Left ventricle myocardium inferior (tissue), 1 donor: ENCODE results near the gene SPDEF. TPM values are rescaled to one million over a fixed set of nuclear protein-coding genes. Genes with fewer than 3 reads are reported as not detected.
A peak's percentile ranks its signal among the peaks of the same experiment; 100 is the strongest.

ENCODE experiments used
- DNase-seq: peaks from one replicate; pipeline ENCODE4 v3.0.0-alpha.2; 2020
- H3K27ac ChIP-seq: fragments of 200-600 bp; replicated peaks from 2 replicates; pipeline ENCODE4 v1.8.0; 2021
- H3K27me3 ChIP-seq: fragments of 200-600 bp; 2 replicates; pipeline ENCODE4 v1.8.0; 2021; ENCODE audit warnings: low read depth
- H3K36me3 ChIP-seq: fragments of 200-600 bp; 2 replicates; pipeline ENCODE4 v1.8.0; 2021
- H3K4me1 ChIP-seq: fragments of 200-600 bp; 2 replicates; pipeline ENCODE4 v1.8.0; 2021
- H3K4me3 ChIP-seq: fragments of 200-600 bp; 2 replicates; pipeline ENCODE4 v1.8.0; 2021; ENCODE audit warnings: mild to moderate bottlenecking, moderate library complexity
- H3K9me3 ChIP-seq: fragments of 200-600 bp; replicated peaks from 2 replicates; pipeline ENCODE4 v1.8.0; 2021
- CTCF ChIP-seq: fragments of 200-600 bp; IDR thresholded peaks from 2 replicates; pipeline ENCODE4 v1.8.0; 2021; ENCODE audit warnings: antibody characterized with exemption, mild to moderate bottlenecking, borderline replicate concordance
- intact Hi-C: fragments of 100-400 bp; cut with micrococcal nuclease; formaldehyde crosslinking; loops from one replicate; pipeline ENCODE4 v1.11.0; 2022
- total RNA-seq: library from RNA; stranded (reverse); fragmentation: NEBNext Ultra II Directional; extraction: Animal tissue kit (Norgen Biotek cat#: 25700); gene quantifications from one replicate; pipeline ENCODE4 v1.2.1, GENCODE V29; 2021
- donor health status: DM: no; HTN: yes; CAD: no; lungs with severe emphysema.

The SPDEF gene
- total RNA-seq, 1 donor from 2014 or later = 0.11 TPM

DNA sequence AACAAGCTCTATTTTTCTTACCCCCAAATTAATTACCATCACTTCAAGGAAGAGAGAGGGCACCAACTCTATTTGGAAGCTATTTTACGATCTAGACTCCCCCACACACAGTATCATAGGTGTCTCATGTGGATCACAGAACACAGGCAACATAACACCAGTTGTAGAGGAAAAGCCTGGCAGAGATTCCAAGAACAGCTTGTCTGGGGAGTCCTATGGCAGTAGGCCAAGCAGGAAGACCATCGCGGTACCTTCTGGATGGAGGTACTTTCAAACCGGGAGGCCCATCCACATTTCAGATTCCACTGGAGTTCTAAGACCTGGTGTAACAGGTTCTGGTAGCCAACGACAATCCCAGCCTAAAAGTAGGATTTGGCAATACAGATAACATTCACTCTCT lies 37.6 kb upstream of the SPDEF start:
- H3K36me3 ChIP-seq = peaks cover 16% of the 10 kb centered on the region
- H3K4me3 ChIP-seq = no peak overlapping the region
- H3K27ac ChIP-seq = peak overlapping the region; percentile 45
- no peak for TF ChIP-seq CTCF
- H3K4me1 ChIP-seq = peaks cover 70% of the 10 kb centered on the region
- intact Hi-C loops = no loop called here
- no peaks in the 10 kb centered on the region for H3K9me3 ChIP-seq
- no peak for DNase-seq
- H3K27me3 ChIP-seq = no peaks in the 10 kb centered on the region

DNA sequence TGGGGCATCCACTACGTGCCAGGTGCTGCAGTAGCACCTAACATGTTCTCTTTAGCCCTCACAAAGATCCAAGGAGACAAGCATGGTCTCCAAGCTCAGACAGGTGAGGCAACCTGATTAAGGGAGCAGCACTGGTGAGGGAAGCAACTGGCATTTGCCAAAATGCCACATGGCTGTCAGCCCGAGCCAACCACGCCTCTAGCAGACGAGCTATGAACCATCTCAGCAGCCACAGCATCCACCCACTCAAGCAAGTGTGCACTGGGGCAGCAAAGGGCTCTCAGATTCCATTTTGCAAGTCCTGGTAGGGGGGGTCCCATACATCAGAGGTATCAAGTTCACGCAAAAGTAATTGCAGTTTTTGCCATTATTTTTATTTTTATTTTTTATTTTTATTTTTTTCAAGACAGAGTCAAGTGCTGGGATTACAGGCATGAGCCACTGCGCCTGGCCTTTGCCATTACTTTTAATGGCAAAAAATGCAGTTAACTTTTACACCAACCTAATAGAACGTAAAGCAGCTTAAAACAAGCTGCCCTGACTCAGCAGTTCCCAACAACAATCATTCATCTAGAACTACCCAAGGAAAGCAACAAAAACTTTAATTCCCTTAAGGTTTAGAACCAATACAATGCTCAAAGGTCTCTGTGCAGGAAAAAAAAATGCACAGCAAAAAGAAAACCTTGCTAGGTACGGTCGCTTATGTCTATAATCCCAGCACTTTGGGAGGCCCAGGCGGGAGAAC lies 36.3 kb upstream of the SPDEF start:
- Histone ChIP-seq H3K4me3 (no peak overlapping the region), H3K27ac (no peak overlapping the region), H3K4me1 (peaks cover 57% of the 10 kb centered on the region), H3K36me3 (peaks cover 29% of the 10 kb centered on the region), H3K27me3 (no peaks in the 10 kb centered on the region), H3K9me3 (no peaks in the 10 kb centered on the region)
- DNase-seq = no peak
- no peak for TF ChIP-seq CTCF
- intact Hi-C loops = no loop called here

DNA sequence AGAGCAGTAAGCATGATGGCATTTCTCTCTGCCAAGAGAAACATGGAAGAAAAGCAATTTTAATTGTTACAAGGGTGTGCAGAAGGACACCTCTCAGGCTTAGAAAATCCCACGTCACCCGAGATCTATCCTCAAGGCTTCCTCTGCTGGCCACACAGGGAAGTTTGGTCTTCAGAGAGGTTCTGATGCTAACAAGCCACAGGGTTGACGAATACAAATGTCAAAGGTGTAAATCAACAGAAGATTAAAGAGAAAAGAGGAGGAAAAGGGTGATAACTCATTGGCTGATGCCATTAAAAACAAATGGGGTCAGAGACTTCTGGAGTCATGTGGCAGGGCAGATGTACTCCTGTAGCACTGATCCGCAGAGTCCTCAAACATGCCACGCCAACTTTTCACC lies 33.6 kb upstream of the SPDEF start:
- Histone ChIP-seq H3K36me3 (peaks cover 29% of the 10 kb centered on the region), H3K4me3 (no peak overlapping the region), H3K27ac (no peak overlapping the region), H3K4me1 (peaks cover 66% of the 10 kb centered on the region), H3K27me3 (no peaks in the 10 kb centered on the region), H3K9me3 (no peaks in the 10 kb centered on the region)
- DNase-seq = no peak
- intact Hi-C loops = no loop called here
- no peak for TF ChIP-seq CTCF

GRCh38 chr6:34589140-34589539 lies 33.0 kb upstream of the SPDEF start:
- no peaks in the 10 kb centered on the region for H3K27me3 ChIP-seq
- H3K27ac ChIP-seq = no peak overlapping the region
- no peaks in the 10 kb centered on the region for H3K9me3 ChIP-seq
- no peak overlapping the region for H3K4me3 ChIP-seq
- intact Hi-C loops = no loop called here
- no peak for TF ChIP-seq CTCF
- peaks cover 29% of the 10 kb centered on the region for H3K36me3 ChIP-seq
- DNase-seq = no peak
- H3K4me1 ChIP-seq = peaks cover 64% of the 10 kb centered on the region

GRCh38 chr6:34587851-34588250 lies 31.7 kb upstream of the SPDEF start:
- Histone ChIP-seq H3K36me3 (peaks cover 29% of the 10 kb centered on the region), H3K27ac (no peak overlapping the region), H3K4me3 (no peak overlapping the region), H3K27me3 (no peaks in the 10 kb centered on the region), H3K9me3 (no peaks in the 10 kb centered on the region), H3K4me1 (peaks cover 51% of the 10 kb centered on the region)
- intact Hi-C loops = no loop called here
- no peak for TF ChIP-seq CTCF
- DNase-seq = no peak
